Loucy (cell line): ENCODE measurements around the gene PLPP7.

Experiments used
- H2AFZ ChIP-seq: fragments of 200-600 bp; sonication (generic); 2 replicates; pipeline ENCODE4 v1.6.0; 2016; ENCODE audit warnings: antibody characterized with exemption, mild to moderate bottlenecking, low read length, moderate library complexity
- H3F3A ChIP-seq: fragments of 200-600 bp; 2 replicates; pipeline ENCODE4 v1.6.0; 2016; ENCODE audit warnings: antibody characterized with exemption, low read depth, mild to moderate bottlenecking
- H3K27me3 ChIP-seq: fragments of 200-600 bp; sonication (generic); 2 replicates; pipeline ENCODE4 v1.6.1; 2014; ENCODE audit warnings: low read length, mild to moderate bottlenecking; ENCODE audit not compliant: insufficient read depth, poor library complexity, severe bottlenecking
- H3K36me3 ChIP-seq: fragments of 200-600 bp; sonication (generic); 2 replicates; pipeline ENCODE4 v1.6.1; 2016; ENCODE audit warnings: low read length; ENCODE audit not compliant: insufficient read depth
- H3K4me1 ChIP-seq: fragments of 200-600 bp; sonication (generic); 2 replicates; pipeline ENCODE4 v1.5.1; 2014; ENCODE audit warnings: low read length, mild to moderate bottlenecking; ENCODE audit not compliant: insufficient read depth, poor library complexity, severe bottlenecking
- H3K4me2 ChIP-seq: fragments of 200-600 bp; sonication (generic); 2 replicates; pipeline ENCODE4 v1.6.0; 2014; ENCODE audit warnings: antibody characterized with exemption, low read length, low read depth, mild to moderate bottlenecking; ENCODE audit not compliant: poor library complexity, severe bottlenecking
- H3K4me3 ChIP-seq: fragments of 200-600 bp; sonication (generic); 2 replicates; pipeline ENCODE4 v1.5.1; 2014; ENCODE audit warnings: low read length, mild to moderate bottlenecking, mixed read lengths; ENCODE audit not compliant: poor library complexity, severe bottlenecking
- H3K79me2 ChIP-seq: fragments of 200-600 bp; sonication (generic); 2 replicates; pipeline ENCODE4 v1.6.1; 2014; ENCODE audit warnings: low read length; ENCODE audit not compliant: insufficient read depth
- H3K9ac ChIP-seq: fragments of 200-600 bp; sonication (generic); 2 replicates; pipeline ENCODE4 v1.6.0; 2014; ENCODE audit warnings: mild to moderate bottlenecking, low read depth, low read length, moderate library complexity; ENCODE audit not compliant: poor library complexity, severe bottlenecking
- H3K9me2 ChIP-seq: fragments of 200-600 bp; sonication (generic); replicated peaks from 2 replicates; pipeline ENCODE4 v1.6.1; 2016; ENCODE audit warnings: low read depth, low read length, mixed read lengths
- H3K9me3 ChIP-seq: fragments of 200-600 bp; sonication (generic); 2 replicates; pipeline ENCODE4 v1.6.1; 2014; ENCODE audit warnings: mild to moderate bottlenecking, antibody characterized with exemption, low read length, low read depth; ENCODE audit not compliant: insufficient read depth
- H4K20me1 ChIP-seq: fragments of 200-600 bp; sonication (generic); 2 replicates; pipeline ENCODE4 v1.6.0; 2014; ENCODE audit warnings: antibody characterized with exemption, low read length, mild to moderate bottlenecking; ENCODE audit not compliant: insufficient read depth, poor library complexity, severe bottlenecking
- CTCF ChIP-seq: fragments of 200-600 bp; sonication (generic); conservative IDR thresholded peaks from 2 replicates; pipeline ENCODE4 v1.5.1; 2014; ENCODE audit warnings: mild to moderate bottlenecking, antibody characterized with exemption, low read length
- EZH2phosphoT487 ChIP-seq: fragments of 200-600 bp; IDR thresholded peaks from 2 replicates; pipeline ENCODE4 v1.6.1; 2018; ENCODE audit warnings: antibody characterized with exemption, mild to moderate bottlenecking, moderate library complexity, borderline replicate concordance

PLPP7 gene

GRCh38 chr9:131299346-131299960 is 9.9 kb downstream of the PLPP7 start:
- no peak overlapping the region for H2AFZ ChIP-seq
- no peaks in the 10 kb centered on the region for H3K4me1 ChIP-seq
- no peaks in the 10 kb centered on the region for H4K20me1 ChIP-seq
- H3K9me2 ChIP-seq, result no peaks in the 10 kb centered on the region
- no peaks in the 10 kb centered on the region for H3K27me3 ChIP-seq
- H3K9ac ChIP-seq, result no peak overlapping the region
- H3K4me2 ChIP-seq, result no peak overlapping the region
- no peaks in the 10 kb centered on the region for H3K9me3 ChIP-seq
- H3F3A ChIP-seq, result no peaks in the 10 kb centered on the region
- TF ChIP-seq CTCF (no peak), EZH2phosphoT487 (no peak)
- H3K79me2 ChIP-seq, result no peaks in the 10 kb centered on the region
- no peaks in the 10 kb centered on the region for H3K36me3 ChIP-seq
- H3K4me3 ChIP-seq, result no peak overlapping the region

GRCh38 chr9:131299961-131300347 is 10.4 kb downstream of the PLPP7 start:
- Histone ChIP-seq H4K20me1 (no peaks in the 10 kb centered on the region), H3K4me2 (no peak overlapping the region)

GRCh38 chr9:131300444-131300843 is 10.9 kb downstream of the PLPP7 start:
- H3K36me3 ChIP-seq, result no peaks in the 10 kb centered on the region
- no peaks in the 10 kb centered on the region for H3K9me2 ChIP-seq
- H3K4me2 ChIP-seq, result no peak overlapping the region
- H3K79me2 ChIP-seq, result no peaks in the 10 kb centered on the region
- no peak overlapping the region for H3K9ac ChIP-seq
- no peak overlapping the region for H3K4me3 ChIP-seq
- H4K20me1 ChIP-seq, result no peaks in the 10 kb centered on the region
- no peaks in the 10 kb centered on the region for H3K9me3 ChIP-seq
- no peaks in the 10 kb centered on the region for H3F3A ChIP-seq
- H2AFZ ChIP-seq, result no peak overlapping the region
- H3K4me1 ChIP-seq, result no peaks in the 10 kb centered on the region
- TF ChIP-seq EZH2phosphoT487, result no peak
- TF ChIP-seq CTCF, result no peak
- no peaks in the 10 kb centered on the region for H3K27me3 ChIP-seq

More at GRCh38 chr9:131299961-131300347, 10.4 kb downstream of the PLPP7 start:
- no peak overlapping the region for H2AFZ ChIP-seq
- no peak overlapping the region for H3K9ac ChIP-seq
- H3K36me3 ChIP-seq, result no peaks in the 10 kb centered on the region
- no peaks in the 10 kb centered on the region for H3K9me2 ChIP-seq
- no peaks in the 10 kb centered on the region for H3K27me3 ChIP-seq
- no peak overlapping the region for H3K4me3 ChIP-seq
- H3K4me1 ChIP-seq, result no peaks in the 10 kb centered on the region
- no peak for TF ChIP-seq CTCF
- no peak for TF ChIP-seq EZH2phosphoT487
- no peaks in the 10 kb centered on the region for H3K9me3 ChIP-seq
- no peaks in the 10 kb centered on the region for H3K79me2 ChIP-seq
- no peaks in the 10 kb centered on the region for H3F3A ChIP-seq
